ENCODE results near the gene ZNF423. TPM values are rescaled to one million over a fixed set of nuclear protein-coding genes. Genes with fewer than 3 reads are reported as not detected.

ZNF423 gene
- total RNA-seq, 1 donor from 2014 or later: not detected

DNA sequence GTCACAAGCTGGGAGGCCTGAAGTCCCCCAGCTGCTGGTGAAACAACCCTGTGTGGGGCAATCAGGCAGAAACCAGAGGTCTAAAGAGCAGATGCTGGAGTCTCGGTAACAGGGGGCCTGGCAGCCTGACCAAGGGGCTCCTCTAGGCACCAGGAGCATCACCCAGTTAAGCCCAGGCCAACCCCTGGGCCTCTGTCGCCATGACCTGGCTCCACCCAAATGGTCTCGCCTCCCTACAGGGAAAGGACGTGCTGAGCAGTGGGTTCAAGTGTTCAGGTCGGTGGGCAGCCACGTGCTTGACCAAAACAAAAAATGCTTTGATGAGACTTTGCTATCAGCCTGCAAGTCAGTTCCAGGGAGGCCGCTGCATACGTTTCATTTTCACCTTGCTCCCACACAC lies 240.3 kb downstream of the ZNF423 start:
- Mint-ChIP-seq H3K4me1 (no peaks in the 10 kb centered on the region), H3K27ac (no peak overlapping the region), H3K36me3 (ENCODE audit: low read depth) (no peaks in the 10 kb centered on the region), H3K27me3 (no peaks in the 10 kb centered on the region), H3K9me3 (no peaks in the 10 kb centered on the region), H3K4me3 (no peak overlapping the region)
- ChIA-PET POLR2A (no interaction called here), CTCF (no interaction called here)
- ATAC-seq (ENCODE audit: low read depth) (no peak), DNase-seq (no peak)
- TF ChIP-seq, protein P1, sequence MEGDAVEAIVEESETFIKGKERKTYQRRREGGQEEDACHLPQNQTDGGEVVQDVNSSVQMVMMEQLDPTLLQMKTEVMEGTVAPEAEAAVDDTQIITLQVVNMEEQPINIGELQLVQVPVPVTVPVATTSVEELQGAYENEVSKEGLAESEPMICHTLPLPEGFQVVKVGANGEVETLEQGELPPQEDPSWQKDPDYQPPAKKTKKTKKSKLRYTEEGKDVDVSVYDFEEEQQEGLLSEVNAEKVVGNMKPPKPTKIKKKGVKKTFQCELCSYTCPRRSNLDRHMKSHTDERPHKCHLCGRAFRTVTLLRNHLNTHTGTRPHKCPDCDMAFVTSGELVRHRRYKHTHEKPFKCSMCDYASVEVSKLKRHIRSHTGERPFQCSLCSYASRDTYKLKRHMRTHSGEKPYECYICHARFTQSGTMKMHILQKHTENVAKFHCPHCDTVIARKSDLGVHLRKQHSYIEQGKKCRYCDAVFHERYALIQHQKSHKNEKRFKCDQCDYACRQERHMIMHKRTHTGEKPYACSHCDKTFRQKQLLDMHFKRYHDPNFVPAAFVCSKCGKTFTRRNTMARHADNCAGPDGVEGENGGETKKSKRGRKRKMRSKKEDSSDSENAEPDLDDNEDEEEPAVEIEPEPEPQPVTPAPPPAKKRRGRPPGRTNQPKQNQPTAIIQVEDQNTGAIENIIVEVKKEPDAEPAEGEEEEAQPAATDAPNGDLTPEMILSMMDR (IDR thresholded peaks at IDR 0.05): no peak
- intact Hi-C loops (cut with micrococcal nuclease): no loop called here

DNA sequence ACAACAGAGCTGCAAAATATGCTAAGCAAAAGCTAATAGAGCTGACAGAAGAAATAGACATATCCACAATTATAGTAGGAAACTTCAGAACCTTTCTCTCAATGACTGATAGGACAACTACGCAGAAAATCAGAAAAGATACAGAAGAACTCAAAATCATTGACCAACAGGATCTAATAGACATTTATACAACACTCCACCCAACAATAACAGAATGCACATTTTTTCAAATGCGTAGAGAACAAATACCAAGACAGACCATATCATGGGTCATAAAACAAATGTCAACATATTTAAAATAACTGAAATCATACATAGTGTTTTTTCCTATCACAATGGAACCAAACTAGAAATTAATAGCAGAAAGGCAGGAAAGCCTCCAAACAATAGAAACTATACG lies 244.9 kb downstream of the ZNF423 start:
- H3K9me3 Mint-ChIP-seq: no peaks in the 10 kb centered on the region
- ChIA-PET CTCF (no interaction called here), POLR2A (no interaction called here)
- H3K27me3 Mint-ChIP-seq: peaks cover 15% of the 10 kb centered on the region
- TF ChIP-seq, protein P1 (IDR thresholded peaks at IDR 0.05): no peak
- DNase-seq (no peak), ATAC-seq (ENCODE audit: low read depth) (no peak)
- H3K4me1 Mint-ChIP-seq: no peaks in the 10 kb centered on the region
- H3K27ac Mint-ChIP-seq: no peak overlapping the region
- H3K4me3 Mint-ChIP-seq: no peak overlapping the region
- no peaks in the 10 kb centered on the region for H3K36me3 Mint-ChIP-seq (ENCODE audit: low read depth)
- intact Hi-C loops (cut with micrococcal nuclease): no loop called here

DNA sequence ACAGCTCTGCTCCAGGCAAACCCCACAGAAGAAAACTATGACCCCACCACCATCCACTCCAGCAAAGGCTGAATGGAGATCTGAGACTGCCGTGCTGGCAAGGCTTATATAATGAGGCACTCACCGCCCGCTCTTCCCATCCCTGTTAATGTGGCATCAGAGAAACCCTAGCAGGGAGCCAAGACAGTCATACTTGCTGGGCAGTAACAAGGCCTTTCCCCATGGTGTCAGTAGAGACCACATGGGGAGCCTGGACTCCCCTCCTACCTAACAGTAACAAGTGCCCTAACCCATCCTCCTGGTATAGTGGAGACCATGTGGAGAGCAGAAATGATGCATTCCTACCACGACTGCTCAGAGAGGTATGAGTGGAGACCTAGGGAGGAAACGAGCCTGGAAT lies 247.1 kb downstream of the ZNF423 start:
- TF ChIP-seq, protein P1 (IDR thresholded peaks at IDR 0.05): no peak
- DNase-seq (no peak), ATAC-seq (ENCODE audit: low read depth) (no peak)
- Mint-ChIP-seq H3K27ac (no peak overlapping the region), H3K36me3 (ENCODE audit: low read depth) (no peaks in the 10 kb centered on the region), H3K27me3 (peaks cover 17% of the 10 kb centered on the region), H3K4me1 (no peaks in the 10 kb centered on the region), H3K4me3 (no peak overlapping the region), H3K9me3 (no peaks in the 10 kb centered on the region)
- intact Hi-C loops (cut with micrococcal nuclease): no loop called here
- ChIA-PET CTCF (no interaction called here), POLR2A (no interaction called here)

DNA sequence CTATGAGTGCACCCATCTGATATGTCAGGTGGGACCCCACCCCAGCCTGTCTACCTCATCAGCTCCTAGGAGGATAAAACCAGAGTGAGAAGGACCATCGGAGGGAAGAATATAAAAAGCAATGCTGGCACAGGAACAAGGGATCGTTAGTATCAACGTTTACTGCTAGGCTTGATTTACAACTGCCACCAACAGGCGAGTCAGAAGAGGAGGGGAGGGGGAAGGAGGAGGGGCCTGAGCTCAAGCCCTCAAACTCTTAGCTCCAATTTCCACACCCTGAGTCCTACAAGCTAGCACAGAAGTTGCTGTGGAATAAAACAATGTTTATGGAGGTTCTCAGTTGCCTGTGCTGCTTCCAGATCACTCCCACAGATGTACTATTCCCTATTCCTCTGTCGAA lies 247.8 kb downstream of the ZNF423 start:
- DNase-seq (no peak), ATAC-seq (ENCODE audit: low read depth) (no peak)
- peaks cover 17% of the 10 kb centered on the region for H3K27me3 Mint-ChIP-seq
- TF ChIP-seq, protein P1 (IDR thresholded peaks at IDR 0.05): no peak
- POLR2A ChIA-PET: no interaction called here
- no peaks in the 10 kb centered on the region for H3K9me3 Mint-ChIP-seq
- H3K27ac Mint-ChIP-seq: no peak overlapping the region
- H3K4me1 Mint-ChIP-seq: no peaks in the 10 kb centered on the region
- CTCF ChIA-PET: interaction anchor here (1.4 kb wide), 1 partner anchor 16 kb away, joined by 3 read pairs; no protein-coding TSS in a partner anchor
- no peaks in the 10 kb centered on the region for H3K36me3 Mint-ChIP-seq (ENCODE audit: low read depth)
- intact Hi-C loops (cut with micrococcal nuclease): no loop called here
- no peak overlapping the region for H3K4me3 Mint-ChIP-seq

DNA sequence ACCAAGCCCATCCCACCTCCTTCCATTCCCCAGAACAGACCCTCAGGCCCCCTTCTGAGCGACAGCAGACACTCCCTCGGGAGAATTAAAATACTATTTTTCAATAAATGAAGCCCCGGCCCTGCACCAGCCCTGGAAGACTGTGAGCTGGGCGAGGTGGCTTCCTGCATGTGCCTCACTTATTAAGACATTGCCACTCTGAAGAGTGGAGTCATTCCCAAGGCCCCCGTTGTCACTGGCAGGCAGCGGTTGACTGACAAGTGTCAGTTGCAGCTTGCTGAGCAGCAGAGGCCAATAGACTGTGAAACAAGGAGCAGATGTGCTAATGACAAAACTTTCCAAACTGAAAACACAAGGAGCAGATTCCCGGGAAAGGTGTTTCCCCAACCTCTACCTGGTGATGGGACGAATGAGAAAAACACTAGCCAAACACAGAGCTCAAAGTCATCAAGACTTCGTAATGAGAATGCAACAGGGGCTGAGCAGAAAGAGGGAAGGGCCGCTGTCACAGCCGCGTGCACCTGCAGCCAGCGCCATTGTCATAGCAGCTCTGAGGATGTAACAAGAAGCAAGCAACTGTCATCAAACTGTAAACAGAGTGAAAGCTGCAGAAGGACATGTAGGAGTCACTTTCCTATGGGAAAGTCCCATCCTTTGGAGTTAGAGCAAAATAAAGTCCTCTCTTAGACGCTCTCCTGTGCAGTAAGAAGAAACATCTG lies 250.2 kb downstream of the ZNF423 start:
- no peaks in the 10 kb centered on the region for H3K36me3 Mint-ChIP-seq (ENCODE audit: low read depth)
- DNase-seq: no peak
- no peak overlapping the region for H3K27ac Mint-ChIP-seq
- no peaks in the 10 kb centered on the region for H3K9me3 Mint-ChIP-seq
- H3K27me3 Mint-ChIP-seq: peaks cover 24% of the 10 kb centered on the region
- TF ChIP-seq, protein P1 (IDR thresholded peaks at IDR 0.05): no peak
- H3K4me1 Mint-ChIP-seq: no peaks in the 10 kb centered on the region
- ATAC-seq (ENCODE audit: low read depth): no peak
- ChIA-PET CTCF (no interaction called here), POLR2A (no interaction called here)
- no peak overlapping the region for H3K4me3 Mint-ChIP-seq
- intact Hi-C loops (cut with micrococcal nuclease): no loop called here

Data from activated B cell treated with CpG ODN at 0.5 μM for 24 hours (primary cell).